Right hindlimb (tissue), 1 donor: ENCODE results near the gene SEMA5B.

Source experiments
- DNase-seq: peaks from one replicate; pipeline ENCODE4 v3.0.0-alpha.2; 2018

The SEMA5B gene

DNA sequence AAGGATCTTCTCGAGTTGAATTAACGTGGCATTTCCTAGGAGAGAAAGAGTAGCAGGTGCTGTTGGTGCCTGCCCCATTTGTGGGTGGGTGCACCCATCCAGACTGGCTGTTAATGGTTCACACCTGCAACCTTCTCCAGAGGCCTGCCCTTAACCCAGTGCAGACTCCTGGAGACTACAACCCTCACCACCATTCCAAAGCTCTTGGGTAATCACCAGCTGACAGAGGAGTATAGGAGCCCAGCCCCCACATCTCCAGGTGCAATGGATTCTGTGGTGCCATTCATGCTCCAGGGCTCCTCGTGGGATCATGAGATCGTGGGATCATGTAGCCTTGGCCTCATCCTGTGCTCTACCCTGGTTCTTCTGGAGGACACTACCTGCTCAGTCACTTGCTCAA, 60.2 kb downstream of the SEMA5B start:
- no peak for DNase-seq

DNA sequence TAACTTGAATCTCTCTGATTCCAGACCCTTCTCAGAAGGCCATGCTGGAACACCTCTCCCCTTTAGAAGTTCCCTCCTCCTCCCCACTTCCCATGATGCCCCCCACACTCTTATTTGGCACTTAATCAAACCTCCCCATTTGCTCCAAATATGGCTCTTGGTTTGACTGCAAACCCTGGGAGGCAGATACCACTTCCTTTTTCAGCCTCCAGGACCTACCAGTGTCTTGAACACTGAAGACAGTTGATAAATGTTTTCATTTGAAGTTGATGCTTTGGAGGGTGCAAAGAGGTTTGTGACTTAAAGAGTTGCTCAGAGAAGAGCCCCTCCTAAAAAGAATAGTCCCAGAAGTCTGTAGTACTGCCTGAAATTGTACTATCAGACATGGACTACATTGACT, 61.5 kb downstream of the SEMA5B start:
- no peak for DNase-seq

DNA sequence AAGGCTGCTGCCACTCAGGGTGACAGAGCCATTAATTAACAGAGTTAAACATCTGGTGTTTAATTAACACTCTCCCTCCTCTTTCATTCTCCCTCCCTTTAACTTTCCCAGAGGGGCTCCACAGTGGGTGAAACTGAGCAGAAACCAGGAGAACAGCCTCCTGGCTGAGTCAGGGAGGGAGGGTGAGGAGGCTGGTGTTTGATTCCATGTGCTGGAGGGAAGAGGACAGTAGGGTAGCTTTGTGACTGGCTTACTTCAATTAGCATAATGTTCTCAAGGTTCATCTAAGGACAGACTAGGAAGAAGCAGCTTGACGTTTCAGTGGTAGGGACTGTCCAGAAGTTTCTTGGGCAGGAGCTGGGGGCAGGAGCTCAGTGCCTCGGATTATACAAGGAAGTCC, 62.8 kb downstream of the SEMA5B start:
- DNase-seq, result no peak

DNA sequence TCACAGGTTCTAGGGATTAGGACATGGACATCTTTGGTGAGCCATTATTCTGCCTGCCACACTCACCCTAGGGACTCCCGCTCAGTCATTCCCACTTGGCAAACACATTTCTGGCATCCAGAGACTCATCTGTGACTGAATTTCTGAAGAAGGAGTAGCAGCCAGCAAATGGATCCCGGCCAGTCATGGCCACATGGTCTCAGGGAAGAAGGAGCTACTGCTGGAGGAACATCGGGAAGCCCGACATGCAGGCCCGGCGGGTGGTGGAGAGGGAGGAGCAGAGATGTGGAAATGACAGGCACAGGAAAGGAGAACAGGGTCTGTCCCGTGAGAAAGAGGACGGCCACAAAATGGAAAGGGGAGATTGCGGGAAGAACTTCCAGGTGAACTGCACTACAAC, 65.4 kb downstream of the SEMA5B start:
- DNase-seq, result no peak

DNA sequence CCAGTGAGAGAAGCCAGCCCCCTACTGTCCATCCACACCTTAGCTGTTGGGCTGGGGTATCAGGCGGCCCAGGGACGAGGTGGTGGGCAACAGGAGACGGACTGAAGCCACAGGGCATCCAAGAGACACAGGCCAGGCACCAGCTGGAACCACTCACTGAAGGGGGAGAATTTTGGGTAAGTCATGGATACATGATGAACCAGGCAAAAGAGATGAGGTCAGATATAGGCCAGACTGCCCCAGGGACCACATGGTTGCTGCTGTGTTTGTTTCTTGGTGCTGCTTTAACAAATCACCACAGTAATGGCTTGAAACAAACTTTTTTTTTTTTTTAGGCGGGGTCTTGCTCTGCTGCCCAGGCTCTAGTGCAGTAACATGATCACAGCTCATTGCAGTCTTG, 66.4 kb downstream of the SEMA5B start:
- no peak for DNase-seq

DNA sequence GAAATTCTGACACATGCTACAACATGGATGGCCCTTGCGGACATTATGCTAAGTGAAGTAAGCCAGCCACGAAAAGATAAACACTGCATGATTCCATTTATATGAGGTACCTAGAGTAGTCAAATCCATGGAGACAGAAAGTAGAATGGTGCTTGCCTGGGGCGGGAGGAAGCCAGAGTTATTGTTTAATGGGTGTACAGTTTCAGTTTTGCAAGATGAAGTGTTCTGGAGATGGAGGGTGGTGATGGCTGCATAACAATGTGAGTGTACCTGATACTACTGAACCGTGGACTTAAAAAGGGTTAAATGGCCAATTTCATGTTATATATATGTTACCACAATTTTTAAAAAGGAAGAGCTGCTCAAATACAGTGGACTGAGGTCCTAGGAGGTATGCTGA, 66.9 kb downstream of the SEMA5B start:
- no peak for DNase-seq

DNA sequence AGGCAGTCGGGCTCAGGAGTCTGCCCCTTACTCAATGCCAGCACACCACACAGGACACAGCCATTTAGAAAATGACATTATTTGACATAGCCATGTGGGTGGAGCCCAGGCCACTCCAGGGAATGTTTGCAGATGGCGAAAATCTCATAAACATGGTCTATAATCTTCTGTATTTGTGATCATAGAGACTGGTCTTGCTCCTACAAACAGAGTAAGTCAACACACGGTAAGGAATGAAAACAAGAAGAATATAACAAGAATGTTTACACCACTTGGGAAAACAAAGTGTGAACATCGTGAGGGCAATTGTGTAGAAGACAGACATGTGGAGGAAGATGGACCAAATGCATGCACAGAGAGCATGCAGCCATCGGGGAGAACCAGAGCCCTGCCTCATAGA, 68.2 kb downstream of the SEMA5B start:
- DNase-seq, result no peak

DNA sequence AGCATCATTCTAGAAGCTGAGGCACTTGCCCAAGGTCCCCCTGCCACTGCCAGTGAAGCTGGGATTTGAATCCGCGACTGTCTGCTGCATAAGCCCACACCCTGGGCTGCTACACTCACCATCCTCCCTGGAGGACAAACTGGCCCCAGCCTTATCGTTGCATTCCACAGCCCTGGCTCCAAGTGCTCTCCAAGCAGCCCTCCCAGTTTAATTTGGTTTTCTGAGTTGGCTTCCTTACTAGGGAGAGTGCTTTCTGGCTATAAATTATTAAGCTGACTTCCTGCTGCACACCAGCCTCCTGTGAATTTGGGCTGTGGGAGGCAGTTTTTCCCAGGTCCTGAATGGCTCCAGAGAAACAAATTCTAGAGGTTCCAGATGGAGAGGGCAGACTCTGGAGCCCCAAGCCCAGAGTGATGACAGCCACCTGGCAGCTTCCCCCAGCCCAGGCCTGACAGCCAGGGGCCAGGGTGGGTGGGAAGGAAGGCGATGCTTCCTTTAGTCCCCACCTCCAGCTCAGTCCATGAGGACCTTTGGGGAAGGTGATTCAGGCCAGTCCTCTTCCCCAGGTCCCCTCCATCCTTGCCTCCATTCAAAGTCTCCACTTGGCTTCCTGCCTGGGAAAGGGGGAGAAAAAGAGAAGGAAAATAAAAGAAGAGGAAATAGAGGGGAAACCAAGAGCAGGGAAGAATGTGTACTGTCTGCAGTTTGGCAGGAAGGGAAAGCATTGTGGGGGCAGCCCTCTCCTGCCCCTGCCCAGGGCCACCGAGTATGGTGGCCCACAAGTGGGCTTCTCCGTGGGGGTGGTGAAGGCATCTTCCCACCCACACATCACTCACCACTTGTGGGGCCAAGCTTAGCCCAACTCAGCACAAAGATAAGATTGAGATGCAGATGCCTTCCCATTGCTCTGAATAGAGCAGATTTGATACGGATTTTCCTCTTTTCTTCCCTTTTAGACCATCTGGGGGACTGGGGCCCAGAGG, 69.6 kb downstream of the SEMA5B start:
- peak; percentile 76 for DNase-seq

DNA sequence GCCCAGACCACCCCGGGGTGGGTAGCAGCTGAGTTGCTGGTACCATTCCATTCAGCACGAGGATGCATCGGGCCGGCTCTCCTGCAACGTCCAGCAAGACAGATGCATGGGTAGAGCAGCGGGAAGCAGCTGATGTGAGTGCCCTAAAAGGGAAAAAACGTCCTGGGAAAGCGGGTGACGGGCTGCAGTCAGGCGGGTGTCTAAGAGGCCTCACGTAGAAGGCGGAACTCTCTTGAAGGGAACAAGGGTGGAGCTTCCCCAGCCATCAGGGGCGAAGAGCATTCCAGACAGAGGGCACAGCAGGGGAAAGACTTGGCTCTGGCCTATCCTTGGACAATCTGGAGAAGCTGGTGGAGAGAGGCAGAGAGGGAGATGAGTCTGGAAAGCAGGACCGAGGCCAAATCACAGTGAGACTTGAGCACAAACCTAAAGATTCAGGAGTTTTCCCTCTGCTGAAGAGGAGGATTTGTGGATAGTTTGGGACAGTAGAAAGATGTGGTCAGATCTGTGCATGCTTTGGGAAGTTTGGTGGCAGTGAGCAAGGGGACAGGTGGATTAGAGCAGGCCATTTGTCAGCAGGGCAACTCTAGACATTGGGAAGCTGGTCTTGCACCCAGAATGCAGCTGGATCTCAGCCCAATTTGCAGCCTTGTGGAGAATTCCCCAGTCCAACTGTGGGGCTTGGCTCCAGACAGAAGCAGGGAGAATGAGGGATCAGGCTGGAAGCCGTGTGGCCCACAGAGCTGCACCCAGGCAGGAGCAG, 70.7 kb downstream of the SEMA5B start:
- DNase-seq, result no peak

DNA sequence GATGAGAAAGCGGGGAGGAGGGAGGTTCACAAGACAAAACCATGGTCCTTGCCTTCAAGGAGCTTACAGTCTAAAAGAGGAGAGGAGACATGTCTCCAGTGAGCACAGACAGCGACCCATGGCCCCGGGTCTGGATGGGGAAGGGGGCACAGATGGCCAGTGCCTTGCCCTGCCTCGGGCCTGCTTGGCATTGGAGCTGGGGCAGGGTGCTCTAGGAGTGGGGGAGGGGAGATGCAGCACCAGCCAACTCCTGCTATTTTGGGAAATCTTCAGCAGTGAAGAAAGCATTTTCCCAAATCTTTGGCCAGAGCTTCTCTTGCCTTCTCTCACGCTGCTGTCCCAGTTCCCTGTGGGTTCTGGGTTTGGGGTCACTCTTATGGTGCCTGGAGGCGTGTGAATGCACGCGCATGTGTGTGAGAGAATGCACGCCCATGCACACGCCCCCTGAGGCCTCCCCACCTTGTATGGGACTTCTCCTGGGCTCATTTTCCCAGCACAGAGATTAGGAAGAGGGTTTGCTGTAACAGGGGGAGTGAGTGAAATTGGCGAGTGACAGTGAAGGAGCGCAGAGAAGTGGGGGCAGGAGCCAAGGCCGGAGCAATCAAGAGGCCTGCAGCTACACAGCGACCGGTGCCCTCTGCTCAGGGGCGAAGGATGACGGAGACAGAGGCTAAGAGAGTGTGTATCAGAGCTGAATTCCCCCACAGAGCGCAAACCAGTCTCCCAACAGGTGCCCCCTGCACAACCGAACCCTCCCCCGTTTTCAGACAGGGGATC, 71.5 kb downstream of the SEMA5B start:
- no peak for DNase-seq

DNA sequence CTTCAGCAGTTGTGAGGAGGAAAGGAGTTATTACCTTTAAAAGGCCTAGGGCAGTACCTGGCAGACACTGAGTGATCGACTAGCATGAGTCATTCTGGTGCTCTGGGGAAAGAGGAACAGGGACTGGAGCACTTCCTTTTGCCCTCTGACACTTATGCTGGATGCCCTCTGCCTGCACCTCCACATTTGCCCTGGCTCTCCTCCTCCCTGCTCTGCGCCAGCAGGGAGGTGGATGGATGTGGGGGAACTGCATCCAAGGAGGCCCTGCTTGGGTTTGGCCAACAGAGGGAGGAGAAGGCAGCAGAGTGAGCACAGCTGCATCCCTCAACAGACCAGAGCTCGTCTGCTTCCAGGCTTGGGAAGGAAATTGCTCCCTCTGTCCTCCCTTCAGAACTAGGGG, 75.0 kb downstream of the SEMA5B start:
- no peak for DNase-seq

DNA sequence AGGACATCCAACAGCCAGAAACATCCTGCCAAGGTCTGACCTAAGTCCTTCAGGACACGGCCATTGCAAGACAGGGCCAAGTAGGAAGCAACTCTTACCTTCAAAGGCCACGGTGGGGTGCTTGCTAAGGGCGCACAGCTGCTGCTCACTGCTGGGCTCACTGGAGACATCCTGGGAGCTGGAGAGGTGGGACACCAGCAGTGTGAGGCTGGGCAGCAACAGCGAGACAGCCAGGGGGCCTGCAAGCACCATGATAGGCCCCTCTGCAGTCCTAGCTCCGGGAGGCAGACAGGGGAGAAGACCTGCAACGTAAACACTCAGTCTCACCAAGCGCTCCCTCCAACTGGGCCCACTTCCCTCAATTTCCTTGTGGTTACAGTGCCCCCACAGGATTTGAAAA, 79.2 kb downstream of the SEMA5B start:
- peak; percentile 45 for DNase-seq

DNA sequence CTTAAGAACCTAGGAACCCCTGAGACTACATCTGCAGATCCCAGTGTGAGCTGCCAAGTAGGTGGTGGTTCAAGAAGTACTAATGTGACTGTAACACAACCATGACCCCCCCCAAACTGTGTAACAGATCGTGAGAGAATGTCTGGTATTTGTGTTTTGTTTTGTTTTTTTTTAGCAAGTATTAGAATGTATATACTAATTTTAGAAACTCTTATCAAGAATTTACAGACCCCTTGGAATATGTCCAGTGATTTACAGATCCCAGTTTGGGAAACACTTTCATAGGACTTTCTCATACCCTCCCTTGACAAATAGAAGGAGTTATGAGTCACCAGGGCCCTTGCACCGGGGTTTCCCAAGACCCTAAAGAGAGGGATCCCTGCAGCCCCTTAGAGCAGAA, 79.8 kb downstream of the SEMA5B start:
- DNase-seq, result no peak

DNA sequence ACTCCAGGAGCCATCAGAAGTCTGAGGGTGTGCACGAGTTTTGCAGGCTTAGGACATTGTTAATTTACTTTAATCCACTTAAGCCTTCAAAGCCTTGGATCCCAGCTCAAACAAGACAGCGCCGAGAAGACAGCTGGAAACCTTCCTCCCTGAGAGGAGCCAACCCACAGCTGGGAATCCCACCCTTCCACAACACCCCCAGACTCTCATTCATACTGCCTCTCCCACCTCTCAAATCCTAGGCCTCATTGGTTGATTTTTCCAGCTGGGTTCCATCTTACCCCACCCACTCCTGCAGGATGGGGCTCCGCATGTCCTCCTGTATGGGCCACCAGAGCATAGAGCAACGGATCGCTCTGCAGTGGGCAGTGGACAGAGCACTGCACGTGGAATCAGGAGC, 80.4 kb downstream of the SEMA5B start:
- DNase-seq, result no peak

DNA sequence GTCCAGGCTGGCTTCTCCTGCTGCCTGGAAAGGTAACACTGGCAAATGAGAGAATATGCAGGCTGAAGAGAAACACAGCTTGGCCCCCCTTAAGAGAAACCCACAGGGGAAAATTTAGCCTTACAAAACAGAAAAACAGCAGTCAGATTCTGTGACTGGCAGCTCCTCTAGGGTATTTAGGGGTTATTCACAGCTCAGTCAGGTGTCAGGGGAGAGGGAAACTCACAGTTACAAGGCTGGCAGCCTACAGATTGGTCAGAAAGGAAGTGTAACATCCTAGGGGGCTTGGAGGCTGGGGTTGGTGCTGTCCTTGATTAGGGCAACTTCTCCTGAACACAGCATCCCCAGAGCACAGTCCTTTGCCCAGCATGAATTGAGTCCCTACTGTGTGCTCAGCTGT, 81.4 kb downstream of the SEMA5B start:
- no peak for DNase-seq

DNA sequence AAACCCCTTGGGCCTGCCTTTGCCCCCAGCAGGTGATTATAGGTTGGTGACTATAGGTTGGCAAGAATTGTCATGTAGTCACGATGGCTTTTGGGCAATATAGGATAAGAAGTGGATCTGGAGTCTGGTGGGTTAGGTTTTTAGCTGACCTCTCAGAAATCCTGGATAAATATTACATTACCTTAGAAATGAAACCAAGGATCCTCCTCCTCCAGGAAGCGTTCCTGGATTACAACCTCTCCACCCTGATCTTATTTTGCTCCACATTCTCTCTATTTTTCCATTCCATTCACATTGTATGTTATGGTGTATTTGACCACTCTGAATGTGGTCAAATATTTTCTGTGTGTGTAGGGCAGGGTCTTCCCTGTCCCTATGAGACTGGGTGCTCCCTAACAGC, 82.3 kb downstream of the SEMA5B start:
- no peak for DNase-seq

DNA sequence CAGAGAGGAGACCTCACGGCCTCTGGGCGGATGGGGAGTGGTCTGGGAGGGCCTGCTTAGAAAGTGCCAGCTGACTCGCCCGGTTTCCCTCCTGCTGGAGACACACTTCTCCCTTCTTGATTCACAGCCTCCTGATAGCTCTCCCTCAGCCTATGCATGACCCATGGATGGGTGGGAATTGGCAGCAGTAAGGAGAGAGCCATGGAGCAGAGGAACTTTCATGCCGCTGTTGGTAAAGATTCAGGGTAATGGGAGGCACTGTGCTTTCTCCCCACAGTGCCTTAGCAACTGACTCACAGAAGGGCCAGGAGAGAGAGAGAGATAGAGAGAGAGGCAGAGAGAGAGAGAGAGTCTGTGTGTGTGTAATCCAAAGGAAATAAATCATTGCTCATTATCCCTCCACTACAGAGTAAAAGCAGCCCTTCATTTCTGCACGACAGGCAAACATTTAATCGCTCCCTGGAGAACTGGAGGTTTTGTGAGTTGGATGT, 82.8 kb downstream of the SEMA5B start:
- DNase-seq, result no peak

DNA sequence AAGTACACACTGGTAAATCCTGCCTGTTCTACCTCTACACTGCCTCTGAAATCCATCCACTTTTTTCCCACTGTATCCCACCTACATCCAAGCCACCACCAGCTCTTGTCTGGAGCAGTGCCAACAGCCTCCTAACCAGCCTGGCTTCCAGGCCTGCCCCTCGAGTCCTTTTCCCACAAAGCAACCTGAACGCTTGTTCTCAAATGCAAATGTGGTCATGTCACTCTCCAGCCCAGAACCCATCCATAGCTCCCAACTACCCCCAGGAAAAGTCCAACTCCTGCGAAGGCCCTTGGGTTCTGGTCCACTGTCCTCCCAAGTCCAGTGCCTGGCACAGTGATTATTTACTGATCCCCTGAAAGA, 83.8 kb downstream of the SEMA5B start:
- no peak for DNase-seq

DNA sequence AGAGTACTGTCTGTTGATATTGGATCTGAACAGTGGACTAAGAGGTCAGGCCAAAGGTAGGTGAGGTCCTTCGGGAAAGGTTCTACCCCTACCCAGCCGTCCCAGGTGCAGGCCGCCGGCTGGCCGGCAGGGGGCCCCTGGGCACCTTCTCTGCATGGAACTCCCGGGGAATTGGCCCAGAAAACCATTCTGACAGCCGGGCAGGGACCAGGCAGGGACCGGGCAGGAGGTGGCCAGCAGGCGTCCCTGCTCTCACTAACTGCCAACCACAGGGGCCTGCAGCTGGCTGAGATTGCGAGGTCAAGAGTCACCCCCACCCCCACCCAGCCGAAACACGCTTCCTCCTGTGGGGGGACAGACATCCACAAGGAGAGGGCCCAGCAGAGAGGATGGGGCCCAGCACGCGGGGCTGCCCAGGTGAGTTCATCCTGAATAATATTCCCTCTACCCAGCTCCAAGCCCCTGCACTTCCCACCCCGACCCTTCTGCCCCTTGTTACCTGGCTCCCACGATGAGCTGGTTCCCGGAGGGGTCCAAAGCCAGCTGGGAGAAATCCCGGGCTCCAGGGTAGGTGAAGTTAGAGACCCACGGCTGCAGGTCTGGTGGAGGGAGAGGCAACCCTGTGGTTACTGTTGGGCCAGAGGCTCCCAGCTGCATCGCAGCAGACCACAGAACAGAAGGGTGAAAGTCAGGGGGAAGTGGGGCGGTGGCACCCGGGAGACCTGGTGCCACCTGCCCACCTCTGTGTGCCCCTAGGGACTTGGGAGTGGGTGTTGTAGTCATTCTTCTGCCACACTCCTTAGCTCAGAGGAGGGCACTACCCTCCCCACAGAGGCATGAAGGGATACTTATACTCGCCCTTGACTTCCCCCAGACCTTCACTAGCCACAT, 84.4 kb downstream of the SEMA5B start:
- peak; percentile 75 for DNase-seq

DNA sequence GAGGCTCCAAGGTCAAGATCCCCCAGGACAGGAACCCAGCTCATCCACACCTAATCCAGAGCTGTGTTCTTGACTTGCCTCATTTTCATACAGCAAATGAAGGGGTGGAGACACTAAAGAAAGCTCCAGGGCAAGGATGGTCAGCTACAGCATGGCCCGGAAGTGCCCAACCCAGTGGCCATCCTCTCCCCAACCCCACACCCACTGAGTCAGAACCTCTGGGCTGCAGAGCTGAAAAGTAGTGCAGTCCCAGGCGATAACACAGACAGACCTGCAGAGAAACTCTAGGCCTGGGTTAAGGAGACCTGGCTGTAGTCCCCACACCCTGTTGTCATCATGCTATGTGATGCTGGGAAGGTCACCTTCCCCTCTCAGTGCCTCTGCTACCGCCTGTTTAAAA, 85.3 kb downstream of the SEMA5B start:
- DNase-seq, result no peak

DNA sequence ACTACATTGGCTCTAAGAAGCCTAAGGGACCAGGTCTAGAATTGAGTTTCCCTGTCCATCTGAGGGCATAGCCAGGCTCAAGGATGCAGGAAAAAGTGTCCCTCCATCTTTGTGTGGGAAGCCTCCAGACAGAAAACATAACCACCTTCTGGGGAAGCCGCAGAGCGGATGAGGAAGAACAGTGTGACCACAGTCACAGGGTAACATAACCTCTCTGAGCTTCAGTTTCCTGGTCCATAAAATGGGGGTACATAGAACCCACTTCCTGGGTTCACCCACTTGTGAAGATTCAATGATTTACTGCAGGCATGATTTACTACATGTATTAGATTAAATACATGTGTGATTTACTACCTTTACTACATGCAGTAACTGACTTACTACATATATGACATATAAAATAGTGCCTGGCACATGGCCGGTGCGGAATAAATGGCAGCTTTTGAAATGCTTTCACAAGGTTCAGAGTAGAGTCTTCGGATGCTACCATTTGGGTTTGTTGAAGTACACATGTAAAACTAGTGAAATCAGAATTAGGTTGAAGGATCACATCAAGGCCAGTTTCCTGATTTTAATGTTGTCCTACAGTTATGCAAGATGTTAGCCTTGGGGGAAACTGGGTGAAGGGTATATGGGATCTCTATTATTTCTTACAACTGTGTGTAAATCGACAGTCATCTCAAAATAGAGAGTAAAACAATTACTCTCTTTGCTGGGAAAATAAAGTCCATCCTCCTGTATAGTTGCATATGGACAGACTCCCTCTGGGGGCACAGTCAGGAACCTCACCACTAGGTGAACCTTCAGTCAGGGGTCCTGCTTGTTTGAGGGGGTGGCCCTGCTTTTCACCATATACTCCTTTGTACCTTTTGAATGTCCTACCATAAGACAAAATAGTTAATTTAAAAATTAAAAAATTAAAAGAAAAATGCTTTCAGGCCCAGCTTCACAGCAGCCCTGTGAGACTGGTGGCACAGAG, 86.0 kb downstream of the SEMA5B start:
- no peak for DNase-seq
